HG03039 (cell line): ENCODE data around the gene RNU1-2.
"Not testable (repeated sequence)": the region's sequence is repeated elsewhere in the genome, so short reads cannot be mapped to it uniquely, and the experiment has no call there.

Experiments used
- ATAC-seq: cut with Tn5 transposase; IDR thresholded peaks from one replicate; pipeline ENCODE4 v1.9.1; 2021; ENCODE audit warnings: mild to moderate bottlenecking, moderate library complexity; ENCODE audit not compliant: unreplicated experiment

RNU1-2 gene

DNA sequence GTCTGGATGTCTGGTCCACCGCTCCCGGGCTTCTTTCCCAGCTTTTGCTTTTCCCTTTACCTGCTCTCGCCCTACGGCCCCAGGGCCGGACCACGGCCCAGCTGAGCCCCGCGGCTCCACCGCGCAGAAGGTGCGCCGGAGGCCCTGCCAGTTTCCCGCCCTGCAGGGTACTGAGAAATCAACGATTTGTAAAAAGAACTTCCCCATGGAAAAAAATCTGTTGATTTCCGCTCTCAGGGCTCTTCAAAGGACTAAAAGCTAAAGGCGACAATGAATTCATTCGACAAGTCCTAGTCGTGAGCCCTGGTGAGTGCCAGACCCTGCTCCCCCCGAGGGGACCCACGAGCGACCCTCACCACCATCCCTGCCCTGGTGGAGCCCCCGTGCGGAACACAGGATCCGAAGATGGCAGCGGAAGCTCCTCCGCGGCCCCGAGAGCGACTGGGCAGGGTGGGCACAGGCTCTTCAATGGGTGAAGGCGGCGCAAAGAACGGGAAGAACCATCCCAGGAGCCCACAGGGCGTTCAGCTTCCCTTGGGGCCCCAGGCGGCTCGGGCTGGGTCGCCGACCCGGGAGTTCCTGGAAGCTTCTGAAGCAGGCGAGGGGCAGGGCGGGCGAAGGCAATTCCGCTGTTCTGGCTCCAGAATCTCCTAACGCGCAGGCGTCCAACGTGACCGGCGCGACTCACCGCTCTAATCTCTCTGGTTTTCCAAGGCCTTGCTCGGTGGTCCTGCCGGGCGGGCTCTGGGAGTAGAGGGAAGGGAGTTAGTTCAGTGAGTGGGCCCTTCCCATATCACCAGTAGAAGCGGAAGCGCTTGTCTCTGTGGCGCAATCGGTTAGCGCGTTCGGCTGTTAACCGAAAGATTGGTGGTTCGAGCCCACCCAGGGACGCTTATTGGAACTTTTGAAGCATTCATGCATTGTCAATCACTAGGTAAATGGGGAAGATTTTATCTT is 6.6 kb upstream of the RNU1-2 start:
- no peak for ATAC-seq

DNA sequence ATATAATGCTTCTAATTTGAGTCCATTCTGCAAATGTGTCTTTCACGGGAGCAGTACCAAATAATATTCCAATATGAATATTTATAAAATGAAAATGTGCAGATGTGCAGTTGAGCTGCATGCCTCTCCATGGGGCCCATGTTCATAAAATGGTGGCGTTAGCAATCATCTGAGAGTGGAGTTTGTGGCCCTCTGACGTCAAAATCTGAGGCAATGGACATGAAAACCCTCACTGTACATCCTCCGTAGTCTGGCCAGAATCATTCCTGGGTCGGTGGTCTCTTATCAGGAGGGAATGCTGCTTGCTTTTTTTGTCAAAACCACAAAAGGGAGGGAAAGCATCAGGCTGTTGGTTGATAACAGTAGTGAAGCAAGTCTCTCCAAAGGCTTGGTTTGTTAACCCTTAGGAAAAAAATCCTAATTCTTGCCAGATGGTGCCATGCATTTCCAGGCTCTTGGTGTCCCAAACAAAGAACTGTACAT is 5.2 kb upstream of the RNU1-2 start:
- ATAC-seq, result not testable (repeated sequence)

- ATAC-seq, result not testable (repeated sequence)
Observed at GRCh38 chr1:16891057-16891456, 4.7 kb upstream of the RNU1-2 start.

DNA sequence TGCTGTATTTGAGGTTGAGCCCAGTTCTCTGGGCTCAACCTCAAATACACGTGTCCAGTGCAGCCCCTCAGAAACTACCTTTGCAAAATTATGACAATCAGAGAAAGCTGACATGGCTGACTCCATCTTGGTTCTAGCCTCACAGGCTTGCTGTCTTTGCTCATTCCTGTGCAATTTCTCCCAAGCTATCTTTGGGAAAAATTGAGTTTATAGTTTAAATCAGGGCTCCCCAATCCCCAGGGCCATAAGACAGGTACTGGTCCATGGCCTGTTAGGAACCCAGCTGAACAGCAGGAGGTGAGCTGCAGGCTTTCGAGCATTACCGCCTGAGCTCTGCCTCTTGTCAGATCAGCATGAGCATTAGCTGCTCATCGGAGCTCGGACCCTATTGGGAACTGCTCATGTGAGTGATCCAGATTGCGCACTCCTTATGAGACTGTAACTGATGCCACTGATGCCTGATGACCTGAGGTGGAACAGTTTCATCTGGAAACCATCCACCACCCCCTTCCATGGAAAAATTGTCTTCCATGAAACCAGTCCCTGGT is 2.7 kb upstream of the RNU1-2 start:
- ATAC-seq, result not testable (repeated sequence)

- ATAC-seq, result not testable (repeated sequence)
Observed at GRCh38 chr1:16893796-16894195, 2.0 kb upstream of the RNU1-2 start.

DNA sequence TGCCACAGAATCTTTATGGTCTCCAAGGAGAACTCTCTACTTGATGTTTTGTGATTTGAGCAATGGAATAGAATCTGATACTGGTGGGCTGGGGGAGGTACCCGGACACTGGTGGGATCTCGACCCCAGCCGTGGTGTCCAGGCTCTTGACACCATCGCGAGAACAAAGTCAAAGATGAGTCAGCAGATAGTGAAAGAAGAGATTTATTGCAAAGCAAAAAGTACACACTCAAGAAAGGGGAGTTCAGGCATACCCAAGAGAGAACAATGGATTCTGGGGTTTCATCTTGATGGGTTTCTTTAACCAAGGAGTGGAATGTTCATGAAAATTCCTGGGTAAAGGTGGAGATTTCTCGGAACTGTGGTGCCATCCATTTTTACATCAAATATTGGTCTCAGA is 1.4 kb upstream of the RNU1-2 start:
- ATAC-seq, result not testable (repeated sequence)

GRCh38 chr1:16895233-16895597 is 565 bp upstream of the RNU1-2 start:
- ATAC-seq, result not testable (repeated sequence)

DNA sequence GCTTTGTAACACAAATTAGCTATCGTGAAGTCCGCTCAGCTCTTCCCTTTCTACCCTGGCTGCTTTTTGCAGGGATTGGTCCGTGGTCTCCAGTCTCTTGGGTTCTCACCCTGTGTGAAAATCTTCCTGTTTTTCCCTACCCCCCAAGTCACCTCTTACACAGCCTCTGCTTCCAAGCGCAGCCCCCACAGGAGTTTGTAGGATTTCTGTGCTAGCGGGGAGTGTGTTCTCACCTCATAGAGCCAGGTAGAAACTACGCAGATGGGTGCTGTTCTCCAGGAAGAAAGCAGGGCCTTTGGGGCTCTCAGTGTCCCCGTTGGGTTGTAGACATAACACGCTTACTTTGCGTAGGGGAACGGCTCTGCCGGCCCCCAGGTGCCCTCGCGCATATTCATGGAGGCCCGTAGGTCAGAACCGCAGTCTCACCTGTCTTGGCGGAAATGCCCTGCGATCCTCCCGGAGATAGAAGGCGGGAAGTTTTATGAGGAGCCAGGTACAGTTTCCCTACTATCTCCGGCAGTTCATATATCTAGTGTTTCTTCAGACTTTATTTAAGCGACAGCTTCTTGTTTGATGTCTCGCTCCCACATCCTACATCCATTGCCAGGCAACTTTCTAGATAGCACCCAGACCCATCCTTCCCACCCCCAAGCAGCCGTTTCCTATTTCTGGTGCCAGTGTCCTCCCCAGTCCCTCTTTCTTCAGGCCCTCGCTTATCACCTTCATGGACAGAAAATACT is 706 bp downstream of the RNU1-2 start:
- not testable (repeated sequence) for ATAC-seq

DNA sequence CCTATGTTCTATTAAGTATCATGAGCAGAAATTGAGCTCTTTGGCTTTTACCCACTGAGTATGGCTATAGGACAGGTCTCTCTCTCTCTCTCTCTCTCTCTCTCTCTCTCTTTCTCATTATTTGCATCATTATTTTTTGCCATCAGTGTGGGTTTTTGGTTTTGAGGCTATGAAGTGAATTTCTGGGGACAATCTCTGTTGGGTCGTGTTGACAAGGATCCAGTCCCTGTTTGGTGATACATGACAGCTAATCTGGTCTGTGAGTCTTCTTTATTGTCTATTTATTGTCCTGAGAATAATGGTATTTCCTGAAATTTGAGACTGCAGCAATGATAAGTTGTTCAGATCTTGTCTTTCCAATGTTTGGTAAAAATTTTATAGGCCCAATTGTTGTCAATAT is 1.9 kb downstream of the RNU1-2 start:
- ATAC-seq, result not testable (repeated sequence)

- ATAC-seq, result not testable (repeated sequence)
Observed at GRCh38 chr1:16898298-16898697, 2.5 kb downstream of the RNU1-2 start.

DNA sequence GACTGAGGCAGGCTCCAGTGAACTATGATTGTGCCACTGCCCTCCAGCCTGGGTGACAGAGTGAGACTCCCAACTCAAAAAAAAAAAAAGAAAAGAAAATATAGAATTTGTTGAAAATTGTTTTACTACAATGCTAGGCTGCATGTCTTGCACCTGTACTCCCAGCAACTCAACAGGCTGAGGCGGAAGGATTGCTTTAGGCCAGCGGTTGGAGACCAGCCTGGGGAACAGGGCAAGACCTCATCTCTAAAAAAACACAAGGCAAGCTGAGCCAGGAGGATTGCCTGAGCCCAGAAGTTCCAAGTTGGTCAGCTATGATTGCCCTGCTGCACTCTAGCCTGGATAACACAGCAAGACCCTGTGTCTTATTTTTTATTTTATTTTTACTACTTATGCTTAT is 3.2 kb downstream of the RNU1-2 start:
- ATAC-seq, result not testable (repeated sequence)

- ATAC-seq, result no peak
Observed at GRCh38 chr1:16900751-16901150, 5.0 kb downstream of the RNU1-2 start.

- not testable (repeated sequence) for ATAC-seq
Observed at GRCh38 chr1:16901371-16901770, 5.6 kb downstream of the RNU1-2 start.

- ATAC-seq, result no peak
Observed at GRCh38 chr1:16903054-16903453, 7.3 kb downstream of the RNU1-2 start.

DNA sequence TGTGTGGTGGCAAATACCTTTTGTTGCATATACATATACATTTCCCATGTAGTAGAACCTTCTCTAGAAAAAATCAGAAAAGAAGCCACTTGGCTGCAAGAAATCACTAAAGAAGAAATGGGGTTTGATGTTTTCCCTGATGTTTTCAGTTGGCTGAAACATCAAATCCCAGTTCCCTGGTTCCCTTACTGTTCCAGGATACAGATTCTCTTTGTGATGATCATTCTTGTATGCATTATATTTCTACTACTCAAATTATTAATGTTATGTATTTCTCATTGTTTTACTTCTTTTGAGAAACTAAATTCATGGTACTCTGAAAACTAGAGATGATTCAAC is 7.6 kb downstream of the RNU1-2 start:
- ATAC-seq, result no peak

- peak; percentile 92 for ATAC-seq
Observed at GRCh38 chr1:16904560-16905109, 8.9 kb downstream of the RNU1-2 start.

- peak; percentile 65 for ATAC-seq
Observed at GRCh38 chr1:16905110-16905867, 9.5 kb downstream of the RNU1-2 start.

DNA sequence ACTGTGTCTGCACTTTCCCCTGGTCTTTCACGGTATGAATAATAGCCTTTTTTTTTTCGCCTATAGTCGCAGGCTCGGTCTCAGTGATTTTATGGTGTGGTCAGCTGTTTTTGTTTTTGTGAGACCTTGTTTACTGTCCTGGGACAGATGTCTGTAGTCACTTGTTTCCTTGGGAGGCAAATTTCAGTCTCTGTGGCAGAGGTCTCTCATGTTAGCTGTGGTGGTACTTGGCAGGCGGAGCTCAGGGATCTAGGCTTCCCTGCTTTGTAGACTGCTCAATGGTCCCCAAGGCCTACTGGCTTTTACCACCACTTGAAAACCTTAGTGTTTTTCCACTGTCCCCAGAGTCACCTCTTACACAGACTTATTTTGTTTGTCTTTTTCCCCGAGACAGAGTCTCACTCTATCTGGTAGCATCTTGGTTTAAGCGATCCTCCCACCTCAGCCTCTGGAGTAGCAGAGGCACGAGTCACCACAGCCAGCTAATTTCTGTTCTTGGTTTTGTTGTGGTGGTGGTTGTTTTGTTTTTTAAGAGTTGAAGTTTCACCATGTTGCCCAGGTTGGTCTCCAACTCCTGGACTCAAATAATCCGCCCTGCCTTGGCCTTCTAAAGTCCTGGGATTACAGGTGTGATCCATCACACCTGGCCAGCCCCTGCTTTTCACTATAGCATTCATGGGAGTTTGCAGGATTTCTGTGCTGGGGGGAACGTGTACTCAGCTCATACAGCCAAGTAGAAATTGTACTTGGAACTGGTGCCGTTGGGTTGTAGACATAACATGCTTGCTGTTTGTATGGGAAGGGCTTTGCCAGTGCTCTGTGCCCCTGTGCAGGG is 10.3 kb downstream of the RNU1-2 start:
- ATAC-seq, result no peak

DNA sequence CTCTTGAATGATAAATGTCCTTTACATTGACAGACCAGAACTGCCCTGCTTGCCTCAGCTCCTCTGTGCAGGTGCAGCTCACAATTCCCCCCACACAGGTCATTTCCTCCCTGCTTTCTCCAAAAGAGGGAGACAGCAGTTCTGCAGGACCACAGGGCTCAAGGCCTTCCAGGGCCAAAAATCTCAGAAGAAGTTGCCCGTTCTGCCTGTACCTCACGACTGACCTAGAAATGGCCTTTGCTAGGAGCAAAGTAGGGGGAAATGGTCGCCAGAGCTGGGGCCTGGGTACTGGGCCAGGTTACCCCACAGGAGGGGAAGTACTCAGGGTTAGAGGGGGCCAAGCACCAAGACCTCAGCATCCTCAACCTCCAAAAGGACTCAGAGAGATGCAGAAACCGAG is 11.1 kb downstream of the RNU1-2 start:
- ATAC-seq, result no peak
